HG03442 (cell line): ENCODE data around the gene IPO4.

Source experiments
- ATAC-seq: cut with Tn5 transposase; IDR thresholded peaks from one replicate; pipeline ENCODE4 v1.9.1; 2021; ENCODE audit warnings: mild to moderate bottlenecking, moderate library complexity; ENCODE audit not compliant: unreplicated experiment

Gene IPO4

GRCh38 chr14:24194873-24195185 lies 6.2 kb upstream of the IPO4 start:
- no peak for ATAC-seq

GRCh38 chr14:24194186-24194872 lies 5.7 kb upstream of the IPO4 start:
- ATAC-seq, result no peak

- no peak for ATAC-seq
These were observed 4.3 kb upstream of the IPO4 start for GRCh38 chr14:24192933-24193332.

- ATAC-seq, result no peak
These were observed 1.8 kb upstream of the IPO4 start for GRCh38 chr14:24190416-24190815.

- ATAC-seq, result no peak
These were observed 844 bp upstream of the IPO4 start for GRCh38 chr14:24189460-24189859.

- no peak for ATAC-seq
These were observed 401 bp upstream of the IPO4 start for GRCh38 chr14:24189059-24189375.

GRCh38 chr14:24187539-24187915 lies 1.1 kb downstream of the IPO4 start:
- no peak for ATAC-seq

- no peak for ATAC-seq
These were observed 1.6 kb downstream of the IPO4 start for GRCh38 chr14:24186831-24187538.

- no peak for ATAC-seq
These were observed 2.9 kb downstream of the IPO4 start for GRCh38 chr14:24185741-24186140.

- no peak for ATAC-seq
These were observed 3.6 kb downstream of the IPO4 start for GRCh38 chr14:24185026-24185425.

GRCh38 chr14:24184104-24184970 lies 4.3 kb downstream of the IPO4 start:
- no peak for ATAC-seq

GRCh38 chr14:24183014-24183481 lies 5.6 kb downstream of the IPO4 start:
- no peak for ATAC-seq

GRCh38 chr14:24182110-24182882 lies 6.3 kb downstream of the IPO4 start:
- no peak for ATAC-seq

GRCh38 chr14:24181371-24182077 lies 7.1 kb downstream of the IPO4 start:
- no peak for ATAC-seq

GRCh38 chr14:24179961-24180796 lies 8.4 kb downstream of the IPO4 start:
- no peak for ATAC-seq

- ATAC-seq, result no peak
These were observed 9.2 kb downstream of the IPO4 start for GRCh38 chr14:24179294-24179960.

GRCh38 chr14:24178399-24179178 lies 10.0 kb downstream of the IPO4 start:
- ATAC-seq, result no peak

GRCh38 chr14:24177891-24178290 lies 10.7 kb downstream of the IPO4 start:
- ATAC-seq, result no peak
